GM19239 (cell line): Measurements from ENCODE around the gene SMAD6.
A peak's percentile ranks its signal among the peaks of the same experiment; 100 is the strongest.

Experiments
- DNase-seq: peaks from one replicate; pipeline ENCODE4 v3.0.0; 2011; ENCODE audit warnings: low spot score; ENCODE audit not compliant: insufficient read length
- FAIRE-seq: peaks from 2 replicates; lab custom pipeline; 2011; peaks lifted over from hg19 to GRCh38; lab: Jason Lieb, UNC

Gene SMAD6

GRCh38 chr15:66766282-66767230 is 64.5 kb downstream of the SMAD6 start:
- peak; percentile 67 for FAIRE-seq
- no peak for DNase-seq

GRCh38 chr15:66767240-66767659 is 65.2 kb downstream of the SMAD6 start:
- FAIRE-seq (no peak), DNase-seq (no peak)

- FAIRE-seq (no peak), DNase-seq (no peak)
These were observed 67.0 kb downstream of the SMAD6 start for GRCh38 chr15:66768987-66769386.

GRCh38 chr15:66770518-66771350 is 68.7 kb downstream of the SMAD6 start:
- FAIRE-seq (no peak), DNase-seq (no peak)

GRCh38 chr15:66771351-66771650 is 69.3 kb downstream of the SMAD6 start:
- FAIRE-seq (no peak), DNase-seq (no peak)

GRCh38 chr15:66772604-66773128 is 70.6 kb downstream of the SMAD6 start:
- DNase-seq (no peak), FAIRE-seq (no peak)

GRCh38 chr15:66773129-66773873 is 71.3 kb downstream of the SMAD6 start:
- no peak for DNase-seq
- no peak for FAIRE-seq

- DNase-seq (peak; percentile 75), FAIRE-seq (no peak)
These were observed 72.2 kb downstream of the SMAD6 start for GRCh38 chr15:66774001-66774814.

GRCh38 chr15:66775127-66776105 is 73.4 kb downstream of the SMAD6 start:
- DNase-seq = no peak
- no peak for FAIRE-seq

GRCh38 chr15:66777054-66777453 is 75.0 kb downstream of the SMAD6 start:
- FAIRE-seq (no peak), DNase-seq (no peak)

- no peak for DNase-seq
- FAIRE-seq = no peak
These were observed 75.7 kb downstream of the SMAD6 start for GRCh38 chr15:66777596-66778313.

- DNase-seq (no peak), FAIRE-seq (no peak)
These were observed 76.3 kb downstream of the SMAD6 start for GRCh38 chr15:66778314-66778665.

GRCh38 chr15:66778716-66779115 is 76.7 kb downstream of the SMAD6 start:
- DNase-seq = no peak
- no peak for FAIRE-seq

- FAIRE-seq (no peak), DNase-seq (no peak)
These were observed 77.4 kb downstream of the SMAD6 start for GRCh38 chr15:66779331-66780009.

GRCh38 chr15:66780172-66780972 is 78.3 kb downstream of the SMAD6 start:
- DNase-seq (no peak), FAIRE-seq (no peak)

- no peak for FAIRE-seq
- DNase-seq = no peak
These were observed 79.1 kb downstream of the SMAD6 start for GRCh38 chr15:66780973-66781718.
